Measurements from ENCODE around the gene C7orf57.
"Not testable (repeated sequence)": the region's sequence is repeated elsewhere in the genome, so short reads cannot be mapped to it uniquely, and the experiment has no call there.

C7orf57 gene

GRCh38 chr7:48035301-48035966 lies at the start of gene C7orf57:
Gene C7orf57, plus strand, starts transcription at chr7:48035543. Its CDS starts 766 bp downstream, at chr7:48036309.
- DNase-seq, result peak; percentile 84

GRCh38 chr7:47988496-47989386 lies 46.6 kb upstream of the C7orf57 start:
- DNase-seq, result no peak

GRCh38 chr7:47989607-47990400 lies 45.5 kb upstream of the C7orf57 start:
- not testable (repeated sequence) for DNase-seq

GRCh38 chr7:47990592-47990991 lies 44.8 kb upstream of the C7orf57 start:
- DNase-seq, result no peak

- DNase-seq, result no peak
Measured at GRCh38 chr7:47991270-47991669, 44.1 kb upstream of the C7orf57 start.

GRCh38 chr7:47991741-47992311 lies 43.5 kb upstream of the C7orf57 start:
- DNase-seq, result peak; percentile 80

- no peak for DNase-seq
Measured at GRCh38 chr7:47992446-47992845, 42.9 kb upstream of the C7orf57 start.

GRCh38 chr7:47999413-47999812 lies 35.9 kb upstream of the C7orf57 start:
- DNase-seq, result no peak

- DNase-seq, result peak; percentile 32
Measured at GRCh38 chr7:48000164-48000563, 35.2 kb upstream of the C7orf57 start.

- DNase-seq, result no peak
Measured at GRCh38 chr7:48004032-48004431, 31.3 kb upstream of the C7orf57 start.

- DNase-seq, result no peak
Measured at GRCh38 chr7:48004638-48005037, 30.7 kb upstream of the C7orf57 start.

GRCh38 chr7:48006866-48007265 lies 28.5 kb upstream of the C7orf57 start:
- no peak for DNase-seq

GRCh38 chr7:48009257-48009656 lies 26.1 kb upstream of the C7orf57 start:
- no peak for DNase-seq

GRCh38 chr7:48009954-48010353 lies 25.4 kb upstream of the C7orf57 start:
- no peak for DNase-seq

- no peak for DNase-seq
Measured at GRCh38 chr7:48011323-48011722, 24.0 kb upstream of the C7orf57 start.

- no peak for DNase-seq
Measured at GRCh38 chr7:48011951-48012350, 23.4 kb upstream of the C7orf57 start.

- DNase-seq, result no peak
Measured at GRCh38 chr7:48016641-48017040, 18.7 kb upstream of the C7orf57 start.

- no peak for DNase-seq
Measured at GRCh38 chr7:48017674-48018073, 17.7 kb upstream of the C7orf57 start.

- DNase-seq, result no peak
Measured at GRCh38 chr7:48025624-48026023, 9.7 kb upstream of the C7orf57 start.

GRCh38 chr7:48028938-48029337 lies 6.4 kb upstream of the C7orf57 start, which contains the start of gene SUN3:
Gene SUN3, minus strand, starts transcription at chr7:48029107. Its CDS starts 169 bp downstream, at chr7:48028938.
- no peak for DNase-seq

GRCh38 chr7:48031111-48031510 lies 4.2 kb upstream of the C7orf57 start:
- no peak for DNase-seq

- no peak for DNase-seq
Measured at GRCh38 chr7:48033922-48034321, 1.4 kb upstream of the C7orf57 start.

- no peak for DNase-seq
Measured at GRCh38 chr7:48035967-48036478, 680 bp downstream of the C7orf57 start.
